ENCODE data around the gene SMAD2. TPM values are rescaled to one million over a fixed set of nuclear protein-coding genes. Genes with fewer than 3 reads are reported as not detected.
"Not testable (repeated sequence)": the region's sequence is repeated elsewhere in the genome, so short reads cannot be mapped to it uniquely, and the experiment has no call there.

Gene SMAD2
- 84.0 TPM for polyA plus RNA-seq (2012; ENCODE audit: missing spikeins)

DNA sequence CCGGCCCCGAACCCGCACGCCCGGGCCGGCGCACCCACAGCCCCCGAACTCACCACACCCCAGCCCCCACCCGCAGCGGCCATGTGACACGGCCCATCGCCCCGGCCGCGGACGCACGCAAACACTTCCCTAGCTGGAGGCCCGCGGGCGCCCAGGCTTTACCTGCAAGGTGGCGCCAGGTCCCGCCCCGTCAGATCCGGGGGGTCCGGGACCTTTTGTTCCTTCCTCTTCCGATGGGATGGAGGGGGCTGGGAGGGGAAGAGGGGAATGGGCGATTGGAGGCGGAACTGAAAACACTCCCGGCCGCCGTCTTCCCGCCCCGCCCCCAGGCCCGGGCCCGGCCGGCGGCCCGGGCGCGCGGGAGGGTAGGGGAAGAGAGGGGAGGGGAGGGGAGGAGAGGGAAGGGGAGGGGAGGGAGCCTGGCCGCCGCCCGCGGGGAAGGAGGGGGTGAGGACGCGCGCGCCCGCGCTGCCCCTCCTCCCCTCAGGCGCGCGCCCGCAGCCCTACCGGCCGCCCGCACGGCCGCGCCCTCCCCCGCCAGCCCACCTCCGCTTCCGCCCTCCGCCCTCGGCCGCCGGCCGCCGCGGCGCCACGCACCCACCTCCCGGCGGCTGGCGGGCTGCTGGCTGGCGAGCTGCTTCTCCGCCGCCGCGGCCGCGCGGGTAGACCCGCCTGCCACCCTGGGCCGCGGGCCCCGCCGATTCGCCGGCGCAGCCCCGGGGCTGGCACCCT, at the start of gene SMAD2:
SMAD2 (minus strand) TSS at position 461 of the 732 bp plus-strand sequence. CDS start 33,903 bp downstream, outside the sequence.
- no peak for TF ChIP-seq TAF1 (IDR thresholded peaks at IDR 0.05; ENCODE audit: borderline replicate concordance, low read depth, low read length)
- TF ChIP-seq POLR2AphosphoS5 (IDR thresholded peaks at IDR 0.05; ENCODE audit: low read depth, low read length), result peak; percentile 42; the same call in 1 of the 2 replicates
- FAIRE-seq, result no peak
- DNase-seq (ENCODE audit: insufficient read length), result peak; percentile 56

DNA sequence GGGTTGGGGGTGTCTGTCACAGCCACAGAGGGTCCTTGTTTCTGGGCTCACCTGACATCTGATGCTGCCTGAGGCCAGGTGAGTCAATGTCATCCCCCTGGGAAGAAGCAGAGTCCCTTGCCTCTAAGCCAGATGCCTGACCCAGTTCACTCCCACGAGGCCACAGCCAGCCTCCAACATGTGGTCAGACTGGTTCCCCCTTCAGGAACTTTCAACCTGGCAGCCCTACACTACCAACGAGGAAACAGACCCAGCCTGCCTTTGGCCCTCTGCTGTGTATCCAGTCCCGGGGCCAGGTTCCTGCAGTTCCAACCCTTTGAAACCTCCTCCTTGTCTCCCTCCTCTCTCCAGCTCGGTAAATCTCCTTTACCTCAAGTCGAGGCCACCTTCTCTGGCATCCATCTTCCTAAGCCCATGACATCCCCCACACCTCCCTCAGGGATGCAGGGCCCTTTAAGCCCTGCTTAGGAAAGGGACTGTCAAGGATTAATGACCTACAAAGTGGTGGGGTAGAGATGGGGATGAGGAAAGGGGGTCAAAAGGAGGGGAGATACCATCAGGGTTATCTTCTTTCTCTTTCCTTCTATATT, 49.2 kb upstream of the SMAD2 start:
- DNase-seq (ENCODE audit: insufficient read length), result no peak
- FAIRE-seq, result no peak
- TF ChIP-seq TAF1 (IDR thresholded peaks at IDR 0.05; ENCODE audit: borderline replicate concordance, low read depth, low read length) (no peak), POLR2AphosphoS5 (IDR thresholded peaks at IDR 0.05; ENCODE audit: low read depth, low read length) (no peak), POLR2A (IDR thresholded peaks at IDR 0.05; ENCODE audit: low read depth, low read length) (no peak)

DNA sequence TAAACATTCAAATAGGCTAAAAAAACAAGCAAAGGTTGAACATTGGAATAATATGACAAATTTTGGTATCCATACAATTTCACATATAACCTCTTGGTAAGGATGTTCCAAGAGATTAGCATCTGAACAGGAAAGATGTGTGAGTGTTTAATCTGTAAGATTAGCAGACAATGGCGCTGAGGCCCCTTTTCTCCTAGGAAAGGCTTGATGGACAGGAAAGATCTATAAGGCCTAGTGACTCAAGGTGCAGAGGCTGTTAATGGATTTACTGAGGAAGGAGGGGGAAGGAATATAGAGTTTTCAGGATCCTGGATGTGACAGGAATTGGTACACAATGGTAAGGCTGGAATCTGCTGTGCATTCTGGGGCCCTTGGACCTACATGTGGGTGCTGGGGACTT, 48.1 kb upstream of the SMAD2 start:
- DNase-seq (ENCODE audit: insufficient read length) (no peak), FAIRE-seq (no peak)
- TF ChIP-seq POLR2A (IDR thresholded peaks at IDR 0.05; ENCODE audit: low read depth, low read length) (no peak), POLR2AphosphoS5 (IDR thresholded peaks at IDR 0.05; ENCODE audit: low read depth, low read length) (no peak), TAF1 (IDR thresholded peaks at IDR 0.05; ENCODE audit: borderline replicate concordance, low read depth, low read length) (no peak)

DNA sequence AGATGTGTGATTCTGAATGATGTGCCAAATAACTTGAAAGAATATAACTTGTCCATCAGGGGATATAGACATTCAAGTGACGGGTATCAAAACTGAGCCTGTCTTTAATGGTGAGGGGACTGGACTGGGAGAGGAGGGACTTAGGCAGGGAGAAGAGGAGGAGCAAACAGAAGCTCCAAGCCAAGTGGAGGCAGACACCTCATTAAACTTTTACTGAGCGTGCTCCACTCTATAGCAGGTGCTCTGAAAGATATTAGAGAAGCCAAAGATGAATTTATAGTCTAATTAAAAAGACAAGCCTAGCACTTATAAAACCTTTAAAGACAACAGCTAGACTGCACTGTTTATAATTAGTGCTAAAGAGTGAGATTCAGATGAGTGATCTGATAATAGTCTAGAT, 47.7 kb upstream of the SMAD2 start:
- FAIRE-seq, result no peak

DNA sequence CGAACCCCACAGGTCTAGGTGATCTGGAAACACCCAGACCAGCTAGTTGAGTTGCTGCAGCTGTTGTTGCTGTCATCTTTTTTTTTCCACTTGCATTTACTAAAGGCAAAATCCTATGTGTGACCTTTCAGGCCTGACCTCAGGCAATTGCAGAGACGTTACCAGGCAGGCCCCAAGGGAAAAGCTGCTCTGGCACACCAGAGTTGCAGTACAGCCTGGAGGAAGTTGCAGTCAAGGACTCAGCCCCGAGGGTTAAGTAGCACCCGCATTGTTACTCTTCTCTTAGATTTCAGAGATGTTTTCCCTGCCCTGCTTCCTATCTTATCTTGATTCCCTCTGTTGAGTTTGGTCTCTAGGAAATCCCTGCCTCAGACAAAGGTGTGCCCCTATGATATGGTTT, 45.2 kb upstream of the SMAD2 start:
- no peak for TF ChIP-seq POLR2AphosphoS5 (IDR thresholded peaks at IDR 0.05; ENCODE audit: low read depth, low read length)
- TF ChIP-seq POLR2A (IDR thresholded peaks at IDR 0.05; ENCODE audit: low read depth, low read length), result no peak
- no peak for TF ChIP-seq TAF1 (IDR thresholded peaks at IDR 0.05; ENCODE audit: borderline replicate concordance, low read depth, low read length)
- FAIRE-seq (no peak), DNase-seq (ENCODE audit: insufficient read length) (no peak)

More for the DNA sequence above, 47.7 kb upstream of the SMAD2 start:
- TF ChIP-seq POLR2A (IDR thresholded peaks at IDR 0.05; ENCODE audit: low read depth, low read length) (no peak), POLR2AphosphoS5 (IDR thresholded peaks at IDR 0.05; ENCODE audit: low read depth, low read length) (no peak), TAF1 (IDR thresholded peaks at IDR 0.05; ENCODE audit: borderline replicate concordance, low read depth, low read length) (no peak)
- DNase-seq (ENCODE audit: insufficient read length), result no peak

DNA sequence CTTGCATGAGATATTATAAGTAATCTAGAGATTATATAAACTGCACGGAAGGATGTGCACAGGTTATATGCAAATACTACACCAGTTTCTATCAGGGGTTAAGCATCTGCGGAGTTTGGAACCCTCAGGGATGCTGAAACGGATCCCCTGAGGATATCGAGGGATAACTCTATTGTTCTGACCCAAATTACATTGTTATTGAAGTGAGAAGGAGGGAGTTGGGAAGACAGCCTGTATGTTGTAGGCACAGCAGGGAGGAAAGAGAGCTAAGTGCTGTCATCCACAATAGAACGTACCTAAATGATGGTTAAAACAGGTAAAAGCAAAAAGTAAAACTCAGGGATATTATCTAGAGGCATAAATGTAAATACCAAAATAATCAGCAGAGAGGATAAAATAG, 44.6 kb upstream of the SMAD2 start:
- TF ChIP-seq TAF1 (IDR thresholded peaks at IDR 0.05; ENCODE audit: borderline replicate concordance, low read depth, low read length) (no peak), POLR2A (IDR thresholded peaks at IDR 0.05; ENCODE audit: low read depth, low read length) (no peak), POLR2AphosphoS5 (IDR thresholded peaks at IDR 0.05; ENCODE audit: low read depth, low read length) (no peak)
- DNase-seq (ENCODE audit: insufficient read length) (no peak), FAIRE-seq (no peak)

DNA sequence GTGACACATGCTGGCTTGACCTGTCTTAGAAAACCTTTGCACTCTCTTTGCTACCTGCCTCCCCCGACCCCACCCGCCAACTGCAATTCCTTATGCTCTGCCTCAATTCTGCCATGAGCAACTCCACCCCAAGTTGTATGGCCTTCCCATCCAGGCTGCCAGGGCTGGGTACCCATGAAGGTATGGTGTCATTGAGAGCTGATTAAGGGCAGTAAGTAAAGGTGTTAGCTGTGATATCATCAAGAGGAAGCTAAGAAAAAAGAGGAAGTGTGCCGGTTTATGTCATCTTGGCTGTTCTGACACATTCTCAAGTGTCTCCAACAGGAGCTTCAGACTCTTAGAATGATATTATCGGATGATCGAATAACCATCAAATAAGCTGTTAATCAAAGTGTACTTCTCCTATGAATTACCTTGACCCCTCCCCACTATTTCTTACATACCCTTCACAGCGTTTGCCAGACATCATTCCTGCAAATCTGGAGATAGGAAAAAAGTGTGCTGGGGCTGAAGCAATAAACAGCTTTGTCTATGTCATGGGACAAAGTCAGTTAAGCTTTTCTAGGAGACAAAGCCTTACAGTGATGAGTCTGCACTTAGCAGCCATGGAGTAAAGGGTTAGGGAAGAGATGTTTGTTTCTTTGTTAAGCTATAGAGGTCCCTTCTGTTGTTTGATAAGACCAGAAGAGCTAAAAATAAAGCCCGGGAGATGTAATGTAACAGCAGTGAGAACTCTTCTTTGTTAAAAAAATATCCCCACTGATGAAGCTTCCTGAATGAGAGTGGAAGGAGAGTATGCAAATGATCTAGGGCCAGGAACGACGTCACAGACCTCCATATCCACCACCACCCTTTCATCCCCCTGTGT, 40.4 kb upstream of the SMAD2 start:
- DNase-seq (ENCODE audit: insufficient read length) (peak; percentile 17), FAIRE-seq (peak; percentile 68)
- TF ChIP-seq POLR2AphosphoS5 (IDR thresholded peaks at IDR 0.05; ENCODE audit: low read depth, low read length), result no peak
- TF ChIP-seq POLR2A (IDR thresholded peaks at IDR 0.05; ENCODE audit: low read depth, low read length), result no peak
- TF ChIP-seq TAF1 (IDR thresholded peaks at IDR 0.05; ENCODE audit: borderline replicate concordance, low read depth, low read length), result no peak

DNA sequence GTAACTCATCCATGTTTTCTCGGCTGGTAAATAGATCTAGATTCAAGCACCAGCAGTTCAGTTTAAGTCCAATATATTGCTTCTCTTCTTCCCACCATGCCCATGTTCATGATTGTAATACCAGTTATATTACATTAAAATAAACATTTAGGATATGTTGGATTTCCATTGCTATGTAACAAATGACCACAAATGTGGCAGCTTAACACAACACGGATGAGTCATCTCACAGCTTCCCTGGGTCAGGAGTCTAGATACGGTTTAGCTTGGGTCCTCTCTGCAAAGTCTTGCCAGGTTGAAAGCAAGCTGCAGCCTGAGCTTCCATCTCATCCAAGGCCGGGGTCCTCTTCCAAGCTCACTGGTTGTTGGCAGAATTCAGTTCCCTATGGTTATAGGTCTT, 39.4 kb upstream of the SMAD2 start:
- no peak for FAIRE-seq
- TF ChIP-seq TAF1 (IDR thresholded peaks at IDR 0.05; ENCODE audit: borderline replicate concordance, low read depth, low read length) (no peak), POLR2AphosphoS5 (IDR thresholded peaks at IDR 0.05; ENCODE audit: low read depth, low read length) (no peak), POLR2A (IDR thresholded peaks at IDR 0.05; ENCODE audit: low read depth, low read length) (no peak)
- no peak for DNase-seq (ENCODE audit: insufficient read length)

DNA sequence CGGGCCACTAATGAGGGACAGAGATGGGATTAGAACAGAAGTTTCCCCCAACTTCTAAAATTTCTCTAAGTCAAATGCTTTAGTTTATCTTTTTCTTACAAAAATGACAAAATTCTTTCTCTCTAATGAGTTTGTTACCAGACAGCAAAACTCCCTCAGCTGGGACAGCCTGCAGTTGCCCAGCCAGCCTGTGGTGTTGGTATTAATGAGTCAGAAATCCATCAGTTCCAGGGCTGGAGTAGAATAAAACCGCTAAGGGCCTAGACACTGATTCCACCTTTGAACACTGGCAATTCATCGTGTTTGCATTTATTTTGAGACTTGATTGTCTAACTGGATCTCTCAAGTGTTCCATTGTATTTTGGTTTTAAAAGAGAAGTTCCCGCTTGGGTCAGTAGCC, 38.3 kb upstream of the SMAD2 start:
- DNase-seq (ENCODE audit: insufficient read length) (no peak), FAIRE-seq (no peak)
- no peak for TF ChIP-seq POLR2AphosphoS5 (IDR thresholded peaks at IDR 0.05; ENCODE audit: low read depth, low read length)
- TF ChIP-seq POLR2A (IDR thresholded peaks at IDR 0.05; ENCODE audit: low read depth, low read length), result no peak

DNA sequence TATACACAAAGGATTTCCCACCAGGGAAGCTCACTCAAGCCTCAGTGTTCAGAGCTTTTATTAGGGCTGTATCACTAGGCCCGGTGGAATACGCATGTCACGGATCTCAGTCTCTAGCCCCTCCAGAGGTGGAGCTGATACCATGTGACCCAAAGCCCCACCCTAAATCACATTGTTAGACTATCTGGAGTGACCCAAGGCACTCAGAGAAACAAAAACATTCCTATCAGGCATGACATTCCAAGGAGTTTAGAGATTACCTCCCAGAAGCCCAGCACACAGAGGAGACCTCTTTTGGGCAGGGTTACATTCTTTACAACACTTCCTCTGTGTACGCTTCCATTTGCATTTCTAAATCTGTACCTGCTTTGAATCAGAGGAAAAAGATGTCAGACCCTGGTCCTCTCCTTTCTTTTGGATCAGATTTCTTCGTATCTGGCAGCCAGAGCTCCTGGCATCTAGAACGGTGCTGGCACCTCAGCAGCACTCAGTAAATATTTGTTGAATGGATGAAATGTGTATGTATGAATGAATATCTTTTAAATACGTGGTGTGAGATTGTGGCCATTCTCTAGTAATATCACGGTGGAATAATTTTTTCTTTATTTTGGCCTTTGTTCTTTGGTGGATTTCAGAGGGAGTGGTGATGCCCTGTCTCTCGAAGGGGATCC, 37.7 kb upstream of the SMAD2 start:
- DNase-seq (ENCODE audit: insufficient read length) (no peak), FAIRE-seq (no peak)
- no peak for TF ChIP-seq TAF1 (IDR thresholded peaks at IDR 0.05; ENCODE audit: borderline replicate concordance, low read depth, low read length)

DNA sequence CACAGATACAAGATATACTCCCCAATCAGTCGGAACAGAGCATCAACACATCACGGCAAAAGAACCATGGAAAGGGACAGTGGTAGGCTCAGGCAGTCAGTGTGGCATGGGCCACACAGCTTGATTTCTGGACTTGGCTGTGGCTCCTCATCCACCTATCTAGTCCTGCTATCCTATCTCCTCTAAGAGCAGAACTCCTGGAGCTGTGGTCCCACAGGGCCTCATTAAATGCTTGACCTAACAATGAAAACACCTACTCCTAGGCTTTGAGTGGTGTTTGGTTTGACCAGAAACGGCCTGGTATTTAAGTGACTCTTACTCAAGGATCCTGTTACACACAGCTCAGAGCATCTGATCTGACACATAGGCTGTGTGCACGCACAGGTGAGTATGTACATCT, 33.6 kb upstream of the SMAD2 start:
- DNase-seq (ENCODE audit: insufficient read length) (no peak), FAIRE-seq (no peak)
- TF ChIP-seq POLR2A (IDR thresholded peaks at IDR 0.05; ENCODE audit: low read depth, low read length) (no peak), TAF1 (IDR thresholded peaks at IDR 0.05; ENCODE audit: borderline replicate concordance, low read depth, low read length) (no peak), POLR2AphosphoS5 (IDR thresholded peaks at IDR 0.05; ENCODE audit: low read depth, low read length) (no peak)

DNA sequence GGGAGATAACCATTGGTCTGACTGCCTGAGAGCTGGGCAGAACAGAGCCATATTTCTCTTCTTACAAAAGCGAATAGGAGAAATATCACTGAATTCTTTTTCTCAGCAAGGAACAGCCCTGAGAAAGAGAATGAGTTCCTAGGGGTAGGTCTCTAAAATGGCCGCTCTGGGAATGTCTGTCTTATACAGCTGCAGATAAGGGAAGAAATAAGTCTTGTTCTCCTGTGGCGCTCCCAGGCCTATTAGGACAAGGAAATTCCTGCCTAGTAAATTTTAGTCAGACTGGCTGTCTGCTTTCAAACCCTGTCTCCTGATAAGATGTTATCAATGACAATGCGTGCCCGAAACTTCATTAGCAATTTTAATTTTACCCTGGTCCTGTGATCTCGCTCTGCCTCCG, 30.5 kb upstream of the SMAD2 start:
- FAIRE-seq, result not testable (repeated sequence)

More for the DNA sequence above, 30.5 kb upstream of the SMAD2 start:
- DNase-seq (ENCODE audit: insufficient read length), result not testable (repeated sequence)
